H1 (cell line): ENCODE results near the gene CADM1.

Experiments
- EGR1 ChIP-seq: IDR thresholded peaks from 2 replicates; pipeline ENCODE4 v1.6.1; 2011; ENCODE audit warnings: low read depth, low read length, borderline replicate concordance
- EP300 ChIP-seq, 2 experiments: IDR thresholded peaks; 1 replicate in 1 of 2; 2 replicates in 1 of 2; pipeline ENCODE4 v1.6.1; 2011 to 2012; ENCODE audit warnings: low read depth in 2 of 2, low read length in 2 of 2, mild to moderate bottlenecking in 2 of 2, borderline replicate concordance in 1 of 2, inconsistent platforms in 1 of 2, moderate library complexity in 1 of 2
- EZH2 ChIP-seq: fragments of 200-600 bp; sonication (generic); IDR thresholded peaks from 2 replicates; pipeline ENCODE4 v1.7.1; 2012; ENCODE audit warnings: low read depth, mild to moderate bottlenecking, moderate library complexity, low read length, inconsistent platforms; ENCODE audit not compliant: severe bottlenecking
- GABPA ChIP-seq: IDR thresholded peaks from 2 replicates; pipeline ENCODE4 v1.6.1; 2011; ENCODE audit warnings: mild to moderate bottlenecking, low read length, moderate library complexity, borderline replicate concordance; ENCODE audit not compliant: insufficient read depth
- GTF2F1 ChIP-seq: IDR thresholded peaks from 2 replicates; pipeline ENCODE4 v1.6.1; 2012; ENCODE audit warnings: low read depth, low read length, improper control_type of control experiment, borderline replicate concordance
- JUND ChIP-seq: IDR thresholded peaks from 2 replicates; pipeline ENCODE4 v1.6.1; 2011; ENCODE audit warnings: mild to moderate bottlenecking, improper control_type of control experiment, low read length
- POLR2A ChIP-seq, 2 experiments: IDR thresholded peaks; 1 replicate in 1 of 2; 2 replicates in 1 of 2; pipeline ENCODE4 v1.6.1; 2011; ENCODE audit warnings: low read depth in 2 of 2, low read length in 2 of 2, mild to moderate bottlenecking in 2 of 2; ENCODE audit errors: control extremely low read depth in 1 of 2
- POLR2AphosphoS5 ChIP-seq: IDR thresholded peaks from 2 replicates; pipeline ENCODE4 v1.6.1; 2011; ENCODE audit warnings: low read depth, low read length
- SP1 ChIP-seq: IDR thresholded peaks from 2 replicates; pipeline ENCODE4 v1.6.1; 2011; ENCODE audit warnings: low read depth, low read length
- TAF7 ChIP-seq: optimal IDR thresholded peaks from 2 replicates; pipeline ENCODE3; 2011; ENCODE audit warnings: low read depth, mild to moderate bottlenecking, inconsistent platforms, low read length, moderate library complexity, borderline replicate concordance
- YY1 ChIP-seq: IDR thresholded peaks from 2 replicates; pipeline ENCODE4 v1.6.1; 2011; ENCODE audit warnings: low read depth, mild to moderate bottlenecking, low read length
- ZNF274 ChIP-seq: IDR thresholded peaks from 2 replicates; pipeline ENCODE4 v1.7.0; 2012; ENCODE audit warnings: low read length, borderline replicate concordance; ENCODE audit errors: extremely low read depth
- TF ChIP-seq, protein P1 (sequence below), 3 experiments: IDR thresholded peaks; 1 replicate in 2 of 3; 2 replicates in 1 of 3; pipeline versions ENCODE4 v1.5.1 to v1.6.1; 2011; ENCODE audit warnings: low read length in 3 of 3, mild to moderate bottlenecking in 3 of 3, inconsistent platforms in 2 of 3, low read depth in 1 of 3, moderate library complexity in 1 of 3; ENCODE audit not compliant: insufficient read depth in 1 of 3; ENCODE audit errors: control extremely low read depth in 1 of 3

GRCh38 chr11:115437902-115438575, 66.2 kb downstream of the CADM1 start:
- no peak for TF ChIP-seq GABPA
- no peak for TF ChIP-seq EP300 (IDR thresholded peaks at IDR 0.05; ENCODE audit: borderline replicate concordance in 1 of 2, low read depth in 2 of 2, low read length in 2 of 2)
- TF ChIP-seq SP1: no peak
- TF ChIP-seq EGR1: no peak
- TF ChIP-seq, protein P1, sequence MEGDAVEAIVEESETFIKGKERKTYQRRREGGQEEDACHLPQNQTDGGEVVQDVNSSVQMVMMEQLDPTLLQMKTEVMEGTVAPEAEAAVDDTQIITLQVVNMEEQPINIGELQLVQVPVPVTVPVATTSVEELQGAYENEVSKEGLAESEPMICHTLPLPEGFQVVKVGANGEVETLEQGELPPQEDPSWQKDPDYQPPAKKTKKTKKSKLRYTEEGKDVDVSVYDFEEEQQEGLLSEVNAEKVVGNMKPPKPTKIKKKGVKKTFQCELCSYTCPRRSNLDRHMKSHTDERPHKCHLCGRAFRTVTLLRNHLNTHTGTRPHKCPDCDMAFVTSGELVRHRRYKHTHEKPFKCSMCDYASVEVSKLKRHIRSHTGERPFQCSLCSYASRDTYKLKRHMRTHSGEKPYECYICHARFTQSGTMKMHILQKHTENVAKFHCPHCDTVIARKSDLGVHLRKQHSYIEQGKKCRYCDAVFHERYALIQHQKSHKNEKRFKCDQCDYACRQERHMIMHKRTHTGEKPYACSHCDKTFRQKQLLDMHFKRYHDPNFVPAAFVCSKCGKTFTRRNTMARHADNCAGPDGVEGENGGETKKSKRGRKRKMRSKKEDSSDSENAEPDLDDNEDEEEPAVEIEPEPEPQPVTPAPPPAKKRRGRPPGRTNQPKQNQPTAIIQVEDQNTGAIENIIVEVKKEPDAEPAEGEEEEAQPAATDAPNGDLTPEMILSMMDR (IDR thresholded peaks at IDR 0.05; ENCODE audit: control extremely low read depth in 1 of 3, insufficient read depth in 1 of 3, low read depth in 1 of 3, low read length in 3 of 3): no peak
- TF ChIP-seq TAF7: no peak
- TF ChIP-seq POLR2A (IDR thresholded peaks at IDR 0.05; ENCODE audit: control extremely low read depth in 1 of 2, low read depth in 2 of 2, low read length in 2 of 2): no peak
- no peak for TF ChIP-seq ZNF274
- TF ChIP-seq JUND: no peak
- no peak for TF ChIP-seq EZH2
- no peak for TF ChIP-seq POLR2AphosphoS5
- no peak for TF ChIP-seq GTF2F1
- TF ChIP-seq YY1: no peak
